Activated T-cell treated with anti-CD3 and anti-CD28 coated beads for 24 hours (primary cell): ENCODE data around the gene OR4D5.

Source experiments
- DNase-seq: peaks from one replicate; pipeline ENCODE4 v3.0.0-alpha.2; 2020; ENCODE audit warnings: low read depth

The OR4D5 gene

GRCh38 chr11:123939317-123939716, at the start of gene OR4D5:
Gene OR4D5, plus strand, starts transcription at chr11:123939617. Its CDS starts 0 bp downstream, at chr11:123939617.
- DNase-seq, result no peak

GRCh38 chr11:123892031-123892430, 47.4 kb upstream of the OR4D5 start:
- DNase-seq, result no peak

- no peak for DNase-seq
These were observed 39.6 kb upstream of the OR4D5 start for GRCh38 chr11:123899792-123900191.

GRCh38 chr11:123901867-123902266, 37.5 kb upstream of the OR4D5 start, which contains the start of gene OR8D4:
Gene OR8D4, plus strand, starts transcription at chr11:123902167. Its CDS starts 4,265 bp downstream, at chr11:123906432.
- DNase-seq, result no peak

- no peak for DNase-seq
These were observed 35.5 kb upstream of the OR4D5 start for GRCh38 chr11:123903932-123904331.

GRCh38 chr11:123904932-123905331, 34.5 kb upstream of the OR4D5 start:
- DNase-seq, result no peak

GRCh38 chr11:123905826-123906225, 33.6 kb upstream of the OR4D5 start:
- DNase-seq, result no peak

GRCh38 chr11:123920943-123921342, 18.5 kb upstream of the OR4D5 start:
- DNase-seq, result no peak

- DNase-seq, result no peak
These were observed 15.4 kb upstream of the OR4D5 start for GRCh38 chr11:123924027-123924426.

- DNase-seq, result no peak
These were observed 3.0 kb downstream of the OR4D5 start for GRCh38 chr11:123942413-123942812.

GRCh38 chr11:123943738-123944137, 4.3 kb downstream of the OR4D5 start, which contains the start of gene OR6T1:
Gene OR6T1, minus strand, starts transcription at chr11:123943838. Its CDS starts 0 bp downstream, at chr11:123943838.
- DNase-seq, result no peak

- DNase-seq, result no peak
These were observed 5.7 kb downstream of the OR4D5 start for GRCh38 chr11:123945132-123945531.

GRCh38 chr11:123956752-123957151, 17.3 kb downstream of the OR4D5 start:
- DNase-seq, result no peak

GRCh38 chr11:123973816-123974215, 34.4 kb downstream of the OR4D5 start:
- no peak for DNase-seq

- no peak for DNase-seq
These were observed 37.5 kb downstream of the OR4D5 start for GRCh38 chr11:123976770-123977560.

GRCh38 chr11:123977731-123978347, 38.4 kb downstream of the OR4D5 start, which contains the start of gene OR10S1:
Gene OR10S1, minus strand, starts transcription at chr11:123977781. Its CDS starts 117 bp downstream, at chr11:123977664.
- no peak for DNase-seq

GRCh38 chr11:123979311-123979710, 39.9 kb downstream of the OR4D5 start:
- DNase-seq, result no peak
